SH-SY5Y (cell line): ENCODE data around the gene NR3C2.

Experiments used
- GATA2 ChIP-seq: IDR thresholded peaks from 2 replicates; pipeline ENCODE4 v1.6.1; 2011; ENCODE audit warnings: mild to moderate bottlenecking, low read depth, low read length
- GATA3 ChIP-seq: IDR thresholded peaks from 2 replicates; pipeline ENCODE4 v1.6.1; 2011; ENCODE audit warnings: low read depth, mild to moderate bottlenecking, low read length, moderate library complexity

Gene NR3C2

GRCh38 chr4:148062301-148062950, 379.8 kb downstream of the NR3C2 start:
- TF ChIP-seq GATA3 = no peak
- TF ChIP-seq GATA2 = no peak

GRCh38 chr4:148061795-148062194, 380.4 kb downstream of the NR3C2 start:
- TF ChIP-seq GATA3 (no peak), GATA2 (no peak)

GRCh38 chr4:148061141-148061481, 381.1 kb downstream of the NR3C2 start:
- no peak for TF ChIP-seq GATA2
- TF ChIP-seq GATA3 = no peak

GRCh38 chr4:148060264-148061140, 381.7 kb downstream of the NR3C2 start:
- TF ChIP-seq GATA3 = no peak
- no peak for TF ChIP-seq GATA2

GRCh38 chr4:148059617-148060180, 382.5 kb downstream of the NR3C2 start:
- no peak for TF ChIP-seq GATA3
- no peak for TF ChIP-seq GATA2

GRCh38 chr4:148057984-148058859, 384.0 kb downstream of the NR3C2 start:
- TF ChIP-seq GATA3 (no peak), GATA2 (no peak)

GRCh38 chr4:148057516-148057915, 384.7 kb downstream of the NR3C2 start:
- TF ChIP-seq GATA2 (no peak), GATA3 (no peak)

GRCh38 chr4:148056879-148057278, 385.3 kb downstream of the NR3C2 start:
- TF ChIP-seq GATA2 = no peak

- TF ChIP-seq GATA2 = no peak
- TF ChIP-seq GATA3 = no peak
These were observed 386.4 kb downstream of the NR3C2 start for GRCh38 chr4:148055844-148056243.

GRCh38 chr4:148054275-148054674, 387.9 kb downstream of the NR3C2 start:
- no peak for TF ChIP-seq GATA2
- TF ChIP-seq GATA3 = no peak

- no peak for TF ChIP-seq GATA3
- no peak for TF ChIP-seq GATA2
These were observed 388.8 kb downstream of the NR3C2 start for GRCh38 chr4:148053298-148054003.

- no peak for TF ChIP-seq GATA2
- TF ChIP-seq GATA3 = no peak
These were observed 389.8 kb downstream of the NR3C2 start for GRCh38 chr4:148052448-148052847.

GRCh38 chr4:148051403-148051802, 390.8 kb downstream of the NR3C2 start:
- TF ChIP-seq GATA3 (no peak), GATA2 (no peak)
